GM18520 (cell line): ENCODE results near the gene HK2.

Experiments used
- ATAC-seq: cut with Tn5 transposase; IDR thresholded peaks from one replicate; pipeline ENCODE4 v1.9.1; 2021; ENCODE audit not compliant: unreplicated experiment

Gene HK2

DNA sequence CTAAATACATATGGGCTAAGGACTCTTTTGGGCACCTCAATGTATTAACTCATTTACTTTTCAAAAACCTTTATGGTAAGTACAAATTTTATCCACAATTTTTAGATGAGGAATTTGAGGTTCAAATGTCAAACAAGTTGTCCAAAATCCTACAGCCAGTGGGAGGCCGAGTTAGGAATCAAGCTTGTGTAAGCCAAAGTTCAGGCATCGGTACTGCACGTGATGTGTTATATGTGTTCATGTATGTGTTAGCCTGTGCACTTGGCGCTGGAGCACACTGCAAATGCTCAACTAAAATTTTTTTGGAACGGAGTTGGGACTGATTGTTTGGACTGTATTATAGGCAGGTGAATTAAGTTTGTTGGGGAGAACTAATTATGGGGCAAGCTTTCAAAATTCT, 22.7 kb downstream of the HK2 start:
- ATAC-seq = no peak

DNA sequence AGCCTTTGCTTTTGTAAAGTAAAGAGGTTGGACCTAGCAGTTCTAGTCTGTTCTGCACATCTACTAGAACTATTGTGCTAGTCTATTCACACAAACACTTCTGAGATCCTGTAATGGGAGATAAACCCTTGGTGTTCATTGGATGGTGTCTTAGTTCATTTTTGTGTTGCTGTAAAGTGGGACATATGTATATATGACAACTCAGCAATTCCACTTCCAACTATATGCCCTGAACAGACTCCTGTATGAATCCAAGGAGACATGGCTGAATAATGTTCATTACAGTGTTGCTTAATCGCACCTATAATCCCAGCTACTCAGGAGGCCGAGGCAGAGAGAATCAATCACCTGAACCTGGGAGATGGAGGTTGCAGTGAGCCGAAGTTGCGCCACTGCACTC, 23.3 kb downstream of the HK2 start:
- ATAC-seq = no peak

- no peak for ATAC-seq
Observed at GRCh38 chr2:74857725-74858124, 23.8 kb downstream of the HK2 start.

GRCh38 chr2:74858281-74858680, 24.4 kb downstream of the HK2 start:
- ATAC-seq = no peak

- no peak for ATAC-seq
Observed at GRCh38 chr2:74860079-74860478, 26.2 kb downstream of the HK2 start.

GRCh38 chr2:74860521-74860920, 26.6 kb downstream of the HK2 start:
- ATAC-seq = no peak

DNA sequence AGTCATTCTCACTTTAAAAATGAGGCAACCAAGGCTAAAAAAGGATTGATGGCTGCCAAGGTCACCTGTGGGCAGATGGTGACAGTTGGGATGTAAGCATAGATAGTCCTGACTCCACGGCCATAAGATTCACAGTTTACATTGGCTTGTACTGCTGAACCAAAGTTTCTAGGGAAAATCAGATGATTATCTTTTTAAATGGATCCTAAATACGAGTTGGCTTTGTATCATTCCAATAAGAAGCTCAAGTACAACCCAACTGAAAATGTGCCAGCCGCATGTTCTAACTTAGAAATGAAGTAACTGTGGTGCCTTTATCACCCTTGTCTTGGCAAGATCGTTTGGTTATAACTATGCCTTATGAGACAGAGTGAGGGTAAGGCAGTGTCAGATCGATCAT, 27.6 kb downstream of the HK2 start:
- no peak for ATAC-seq

DNA sequence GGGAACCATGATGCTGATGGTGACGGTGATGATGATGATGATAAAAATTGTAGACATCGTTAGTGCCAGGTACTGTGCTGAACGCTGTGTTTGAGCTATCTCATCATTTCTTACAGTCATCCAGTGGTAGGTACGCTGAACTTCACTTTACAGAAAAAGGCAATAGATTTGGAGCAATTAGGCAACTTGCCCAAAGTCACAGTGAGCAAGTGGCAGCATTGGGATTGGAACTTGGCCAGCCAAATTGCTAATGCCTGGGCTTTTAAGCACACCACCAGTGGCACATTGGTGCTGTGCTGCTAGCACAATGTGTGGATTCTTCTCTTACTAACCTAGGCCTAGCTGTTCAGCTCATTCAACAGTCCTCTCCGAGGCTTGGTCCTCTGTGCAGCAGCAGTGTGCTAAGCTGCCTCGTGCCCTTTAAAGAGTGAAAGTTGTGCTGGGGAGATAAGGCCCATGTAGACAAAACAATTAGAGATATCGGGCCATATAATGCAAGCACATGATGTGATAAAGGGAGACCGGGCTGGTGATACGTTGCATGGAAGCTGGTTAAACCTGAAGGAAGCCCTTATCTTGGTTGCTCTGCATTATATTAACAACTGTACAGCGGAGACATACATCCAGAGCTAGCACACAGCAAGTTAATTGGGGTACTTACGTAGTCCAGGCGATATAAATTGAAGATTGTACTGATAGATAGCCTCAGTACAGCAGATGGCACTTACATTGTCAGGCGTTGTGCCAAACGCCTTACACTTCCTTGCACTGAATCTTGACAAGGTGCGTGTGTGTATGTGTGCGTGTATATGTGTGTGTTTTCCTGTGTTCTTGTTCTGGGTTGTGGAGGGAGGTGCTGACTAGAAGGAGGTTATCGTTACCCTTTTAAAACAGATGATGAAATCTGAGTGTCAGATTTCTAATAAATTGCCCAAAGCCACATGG, 28.4 kb downstream of the HK2 start:
- no peak for ATAC-seq

- no peak for ATAC-seq
Observed at GRCh38 chr2:74863802-74864248, 29.9 kb downstream of the HK2 start.

DNA sequence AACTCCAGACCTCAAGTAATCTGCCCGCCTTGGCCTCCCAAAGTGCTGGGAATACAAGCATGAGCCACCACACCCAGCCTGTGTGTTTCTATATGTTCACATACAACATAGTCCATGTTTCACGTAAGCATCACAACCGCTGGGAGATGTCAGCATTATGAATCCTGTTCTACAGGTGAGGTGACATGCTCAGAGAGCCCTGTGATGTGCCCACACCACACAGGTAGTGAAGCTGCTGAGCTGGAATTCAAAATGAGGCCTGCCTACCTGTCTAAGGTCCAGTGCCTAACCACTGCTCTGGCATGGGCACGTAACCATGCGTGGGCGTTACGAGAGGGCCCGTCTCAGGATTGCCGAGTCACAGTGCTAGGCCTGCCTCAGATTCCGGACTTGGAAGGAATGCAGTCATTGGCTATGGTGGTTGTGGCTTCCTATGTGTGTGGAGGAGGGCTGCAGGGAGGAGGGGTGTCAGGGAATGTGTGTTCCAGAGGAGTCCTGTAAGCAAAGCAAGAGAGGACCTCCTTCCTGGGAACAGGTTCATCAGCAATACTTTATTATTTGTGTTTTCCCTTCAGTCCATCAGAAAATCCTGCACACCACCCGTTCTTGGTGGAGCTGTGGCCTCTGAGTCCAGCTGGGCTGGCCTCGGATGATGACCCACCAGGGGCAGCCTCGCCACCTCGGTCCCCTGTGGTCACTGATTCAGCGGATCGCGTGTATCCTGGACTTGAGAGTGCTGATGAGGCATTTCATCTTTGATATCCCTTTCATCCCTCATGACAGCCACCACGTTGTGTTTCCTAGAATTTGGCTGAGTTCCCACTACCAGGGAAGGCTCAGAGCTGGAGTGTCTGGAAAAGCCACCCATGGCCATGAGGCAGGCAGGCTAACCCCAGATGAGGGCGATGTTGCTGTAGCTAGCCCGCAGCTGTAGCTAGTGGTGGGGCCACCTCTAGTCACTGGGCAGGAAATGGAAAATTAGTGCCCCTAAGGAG, 31.1 kb downstream of the HK2 start:
- ATAC-seq = no peak

- ATAC-seq = no peak
Observed at GRCh38 chr2:74865770-74866674, 32.1 kb downstream of the HK2 start.

GRCh38 chr2:74867841-74868658, 34.1 kb downstream of the HK2 start:
- ATAC-seq = no peak

- no peak for ATAC-seq
Observed at GRCh38 chr2:74869517-74869916, 35.6 kb downstream of the HK2 start.

DNA sequence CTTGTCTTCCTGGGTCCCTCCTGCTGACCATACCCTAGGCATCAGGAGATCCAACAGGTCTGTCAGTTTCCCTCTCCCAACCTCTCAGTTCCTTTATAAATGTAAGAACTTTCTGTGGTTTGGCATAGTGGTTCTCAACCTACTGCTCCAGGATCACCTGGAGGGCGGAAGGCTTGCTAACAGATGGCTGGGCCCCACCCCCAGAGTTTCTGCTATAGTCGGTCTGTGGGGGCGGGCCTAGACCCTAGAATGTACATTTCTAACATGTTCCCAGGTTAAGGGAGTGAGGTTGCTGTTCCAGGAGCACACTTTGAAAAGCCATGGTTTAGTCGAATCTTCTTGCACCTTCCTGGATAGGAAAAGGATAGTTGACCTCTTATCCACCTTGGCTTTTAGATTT, 37.0 kb downstream of the HK2 start:
- ATAC-seq = no peak

DNA sequence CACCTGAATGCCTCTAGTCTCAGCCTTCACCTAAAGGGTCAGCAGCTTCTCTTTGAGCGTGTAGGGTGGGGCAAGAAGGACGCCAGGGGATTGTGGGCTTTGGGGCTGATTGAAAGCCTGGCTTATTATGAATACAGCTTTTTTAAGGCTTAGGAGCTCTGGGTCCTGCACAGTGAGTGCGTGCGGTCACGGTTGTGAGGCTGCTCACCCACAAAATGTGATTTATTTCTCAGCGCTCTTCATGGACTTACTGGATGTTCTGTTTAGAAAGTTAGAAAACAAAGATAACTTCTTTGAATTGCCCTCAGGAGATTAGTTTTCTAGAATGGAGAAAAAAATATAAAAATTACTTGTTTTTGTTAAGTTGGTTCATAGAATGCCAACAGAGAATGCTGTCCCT, 37.5 kb downstream of the HK2 start:
- no peak for ATAC-seq

GRCh38 chr2:74872389-74872836, 38.5 kb downstream of the HK2 start:
- no peak for ATAC-seq

DNA sequence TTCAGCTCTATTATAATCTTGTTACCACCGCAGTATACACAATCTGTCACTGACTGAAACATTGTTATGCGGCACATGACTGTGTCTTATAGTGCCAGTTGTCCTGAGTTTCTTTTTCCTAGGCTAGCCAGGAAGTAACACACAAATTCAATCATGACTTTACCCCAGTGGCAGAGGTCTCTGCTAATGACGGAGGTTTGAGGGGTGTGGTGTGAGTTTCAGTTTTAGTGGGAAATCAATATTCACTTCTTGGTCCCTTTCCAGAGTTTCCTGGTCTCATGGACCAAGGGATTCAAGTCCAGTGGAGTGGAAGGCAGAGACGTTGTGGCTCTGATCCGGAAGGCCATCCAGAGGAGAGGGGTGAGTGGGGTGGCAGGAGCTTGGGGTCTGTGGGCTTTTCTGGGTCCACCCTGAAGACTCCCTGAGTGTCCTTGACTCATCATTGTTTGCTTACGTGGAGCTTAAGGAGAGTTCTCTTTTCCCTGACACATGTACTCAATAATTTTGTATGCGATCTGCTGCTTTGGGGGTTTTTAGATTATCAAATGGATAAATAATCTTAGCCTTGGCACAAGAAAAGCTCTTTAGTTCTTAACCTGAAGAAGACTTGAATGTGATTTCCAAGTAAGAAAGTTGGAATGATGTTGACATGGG, 39.2 kb downstream of the HK2 start:
- ATAC-seq = no peak

DNA sequence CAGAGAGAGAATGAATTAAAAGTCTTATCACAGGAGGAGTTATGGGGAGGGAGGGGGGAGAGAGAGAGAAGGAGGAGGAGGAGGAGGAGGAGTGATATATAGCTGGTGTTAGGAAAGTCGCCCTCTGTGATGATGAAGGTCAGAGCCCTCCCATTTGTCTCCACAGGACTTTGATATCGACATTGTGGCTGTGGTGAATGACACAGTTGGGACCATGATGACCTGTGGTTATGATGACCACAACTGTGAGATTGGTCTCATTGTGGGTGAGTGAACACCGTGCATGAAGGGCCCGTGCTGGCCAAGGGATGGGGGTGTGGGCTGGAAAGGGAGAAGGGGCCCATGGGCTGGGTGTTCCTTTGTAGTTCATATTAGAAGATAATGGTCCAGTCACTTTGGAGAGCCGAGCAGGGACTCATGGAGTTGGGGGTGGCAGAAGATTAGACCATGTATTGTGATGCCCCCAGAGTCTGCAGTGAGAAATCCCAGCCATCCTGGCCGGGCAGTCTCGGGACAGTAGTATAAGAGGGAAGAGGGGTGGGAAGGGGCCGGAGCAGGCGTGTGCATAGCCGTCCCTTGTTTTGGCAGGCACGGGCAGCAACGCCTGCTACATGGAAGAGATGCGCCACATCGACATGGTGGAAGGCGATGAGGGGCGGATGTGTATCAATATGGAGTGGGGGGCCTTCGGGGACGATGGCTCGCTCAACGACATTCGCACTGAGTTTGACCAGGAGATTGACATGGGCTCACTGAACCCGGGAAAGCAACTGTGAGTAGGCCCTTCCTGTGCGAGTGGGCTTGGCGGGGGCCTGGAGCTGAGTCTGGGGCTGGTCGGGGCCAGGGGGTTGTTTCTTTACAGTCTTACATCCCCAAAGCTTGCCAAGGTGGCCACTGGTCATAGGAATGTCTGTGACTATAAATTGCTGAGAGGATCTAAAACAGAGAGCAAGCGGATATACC, 40.0 kb downstream of the HK2 start:
- no peak for ATAC-seq
